NK-92 (cell line): Measurements from ENCODE around the gene ULK2.

ENCODE experiments used
- DNase-seq: peaks from one replicate; lab custom pipeline; 2025; ENCODE audit not compliant: unreplicated experiment; lab: John Stamatoyannopoulos, UW

Gene ULK2

DNA sequence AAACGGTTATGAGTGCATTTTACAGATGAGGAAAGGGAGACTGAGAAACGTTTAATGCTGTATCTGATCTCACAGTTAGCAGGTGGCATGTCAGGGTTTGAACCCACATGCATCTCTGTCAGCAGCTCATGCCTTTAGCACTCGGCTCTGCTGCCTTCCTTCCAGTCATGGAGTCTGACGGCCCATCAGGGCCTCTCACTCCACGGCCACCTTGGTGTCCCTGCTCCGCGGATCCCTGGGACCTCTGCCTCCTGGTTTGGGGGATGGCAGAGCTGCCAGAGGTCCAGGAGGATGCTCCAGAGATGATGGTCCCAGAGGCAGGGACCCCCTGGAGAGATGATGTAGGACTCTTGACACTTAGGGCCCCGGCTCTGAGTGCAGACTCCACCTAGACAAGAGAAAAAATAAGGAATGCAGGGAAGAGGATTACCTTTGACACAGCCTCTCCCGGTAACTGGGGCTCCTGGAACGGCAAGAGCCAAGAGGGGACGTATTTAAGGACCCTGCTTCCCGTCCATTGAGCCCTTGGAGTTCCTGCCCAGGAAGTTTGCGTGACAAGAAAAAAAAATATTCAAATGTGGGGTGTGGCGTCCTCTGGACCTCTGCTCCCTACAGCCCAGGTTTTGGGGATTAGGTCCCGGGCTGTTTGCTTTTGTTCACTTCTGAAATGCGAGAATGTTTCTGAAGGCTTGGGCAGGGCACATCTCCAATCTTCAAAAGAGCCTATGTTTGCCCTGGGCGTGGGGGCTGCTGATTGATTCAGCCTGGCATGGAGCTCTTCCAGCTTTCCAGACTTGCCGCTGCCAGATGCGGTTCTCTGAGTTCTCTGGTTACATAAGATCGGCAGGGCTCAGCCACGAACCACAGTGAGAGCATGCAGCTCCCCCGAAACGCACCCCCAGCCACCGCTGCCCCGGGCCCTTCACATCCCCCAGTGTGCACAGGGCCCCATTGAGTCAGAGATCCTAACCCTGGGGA lies 119.6 kb downstream of the ULK2 start, which contains the start of gene ALDH3A1:
Gene ALDH3A1, minus strand, starts transcription at position 470 of the 978 bp plus-strand sequence. CDS start 3,169 bp downstream, outside the sequence.
- no peak for DNase-seq

- DNase-seq: no peak
Observed at GRCh38 chr17:19747159-19747719, 120.5 kb downstream of the ULK2 start.

GRCh38 chr17:19746517-19746916 lies 121.2 kb downstream of the ULK2 start:
- no peak for DNase-seq

GRCh38 chr17:19744922-19745757 lies 122.6 kb downstream of the ULK2 start:
- no peak for DNase-seq

GRCh38 chr17:19744492-19744891 lies 123.2 kb downstream of the ULK2 start:
- no peak for DNase-seq

GRCh38 chr17:19743101-19744100 lies 124.3 kb downstream of the ULK2 start:
- DNase-seq: no peak

GRCh38 chr17:19742495-19742894 lies 125.2 kb downstream of the ULK2 start:
- no peak for DNase-seq

- no peak for DNase-seq
Observed at GRCh38 chr17:19741832-19742457, 125.8 kb downstream of the ULK2 start.

DNA sequence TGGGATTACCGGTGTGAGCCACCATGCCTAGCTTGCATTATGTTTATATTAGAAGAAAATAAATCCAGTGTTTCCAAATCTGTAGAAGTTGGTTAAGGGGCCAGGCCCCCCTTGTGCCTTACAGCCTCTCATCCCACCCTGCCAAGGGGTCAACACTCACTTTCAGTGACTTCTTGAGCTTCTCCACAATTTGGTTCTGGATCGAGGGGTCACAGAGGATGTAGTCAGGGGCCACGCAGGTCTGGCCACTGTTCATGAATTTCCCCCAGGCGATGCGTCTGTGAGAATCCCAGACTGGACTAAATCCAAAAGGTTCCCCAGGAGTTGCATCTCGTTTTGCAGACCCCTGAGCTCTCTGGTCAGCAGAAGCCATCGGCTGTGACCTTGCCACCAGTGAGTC lies 126.8 kb downstream of the ULK2 start:
- DNase-seq: no peak

DNA sequence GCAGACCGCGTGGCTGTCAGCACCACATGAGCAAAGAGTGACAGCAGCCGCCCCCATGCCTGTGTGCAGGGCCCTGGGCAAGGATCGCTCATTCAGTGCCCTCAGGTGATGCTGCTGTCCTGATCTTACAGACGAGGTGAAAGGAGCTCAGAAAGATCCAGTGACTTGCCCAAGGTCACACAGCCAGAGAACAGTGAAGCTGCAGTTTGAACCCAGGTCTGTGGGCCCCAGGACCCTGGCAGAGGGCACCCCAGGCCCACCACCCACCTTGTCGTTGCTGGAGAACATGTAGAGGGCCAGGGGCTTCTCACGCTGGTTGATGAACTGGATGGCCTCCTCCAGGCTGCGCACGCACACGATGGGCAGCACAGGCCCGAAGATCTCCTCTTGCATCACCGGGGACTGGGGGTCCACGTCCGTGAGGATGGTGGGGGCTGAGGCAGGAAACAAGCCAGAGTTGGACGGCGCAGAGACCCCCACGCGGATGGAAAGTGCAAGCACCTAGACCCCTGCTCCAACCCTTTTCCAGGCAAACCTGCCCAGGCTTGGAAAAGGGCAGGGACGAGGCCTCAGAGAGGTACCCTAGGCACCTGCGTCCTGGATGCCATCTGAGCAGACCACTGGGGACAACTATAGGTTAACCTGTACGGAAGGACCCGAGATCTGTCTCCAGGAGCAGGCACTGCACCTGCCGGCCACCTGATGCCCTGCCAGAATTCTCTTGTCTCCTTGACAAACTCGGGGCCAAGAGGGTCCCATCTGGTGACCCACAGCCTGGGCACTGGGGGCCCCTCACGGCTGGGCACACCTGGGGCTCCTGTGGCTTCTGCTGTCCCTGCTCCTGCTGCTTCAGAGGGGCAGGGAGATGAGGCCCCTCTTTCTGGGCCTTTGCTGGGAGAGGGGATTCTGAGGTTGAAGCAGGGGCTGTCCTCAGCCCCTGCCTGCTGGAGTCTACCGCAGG lies 128.2 kb downstream of the ULK2 start:
- DNase-seq: no peak

DNA sequence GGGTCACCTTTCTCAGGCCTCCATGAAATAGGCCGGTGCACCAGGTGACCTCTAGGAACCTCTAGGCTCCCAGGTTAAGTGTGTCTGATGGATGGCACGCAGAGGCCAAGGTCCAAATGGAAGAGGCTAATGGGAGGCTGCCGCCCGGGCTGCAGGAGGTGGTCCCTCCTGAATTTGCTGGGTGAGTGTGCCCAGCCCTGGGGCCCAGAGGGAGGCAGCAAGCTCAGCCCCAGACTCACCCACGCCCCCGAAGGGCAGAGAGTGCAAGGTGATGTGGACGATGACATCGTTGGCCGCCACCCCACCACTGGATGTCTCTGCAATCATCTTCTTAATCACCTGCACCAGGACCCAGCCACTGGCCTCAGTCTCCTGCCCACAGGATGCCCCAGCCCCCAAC lies 129.0 kb downstream of the ULK2 start:
- no peak for DNase-seq

DNA sequence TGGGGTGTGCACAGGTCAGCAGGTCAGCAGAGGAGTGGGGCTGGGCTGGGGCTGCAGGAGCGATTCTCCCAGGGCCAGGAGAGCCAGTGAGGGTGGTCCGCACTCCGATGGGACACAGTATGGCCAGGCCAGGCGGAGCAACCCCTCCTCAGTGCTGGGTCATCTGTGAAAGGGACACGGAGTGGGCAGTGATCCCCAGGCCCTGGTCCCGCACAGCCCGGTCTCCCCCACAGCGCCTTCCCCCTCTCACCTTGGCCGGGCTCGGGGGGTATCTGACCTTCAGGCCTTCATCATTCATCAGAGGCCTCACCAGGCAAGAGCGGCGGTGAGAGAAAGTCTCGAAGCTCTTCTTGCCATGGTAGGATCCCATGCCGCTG lies 129.7 kb downstream of the ULK2 start:
- no peak for DNase-seq

DNA sequence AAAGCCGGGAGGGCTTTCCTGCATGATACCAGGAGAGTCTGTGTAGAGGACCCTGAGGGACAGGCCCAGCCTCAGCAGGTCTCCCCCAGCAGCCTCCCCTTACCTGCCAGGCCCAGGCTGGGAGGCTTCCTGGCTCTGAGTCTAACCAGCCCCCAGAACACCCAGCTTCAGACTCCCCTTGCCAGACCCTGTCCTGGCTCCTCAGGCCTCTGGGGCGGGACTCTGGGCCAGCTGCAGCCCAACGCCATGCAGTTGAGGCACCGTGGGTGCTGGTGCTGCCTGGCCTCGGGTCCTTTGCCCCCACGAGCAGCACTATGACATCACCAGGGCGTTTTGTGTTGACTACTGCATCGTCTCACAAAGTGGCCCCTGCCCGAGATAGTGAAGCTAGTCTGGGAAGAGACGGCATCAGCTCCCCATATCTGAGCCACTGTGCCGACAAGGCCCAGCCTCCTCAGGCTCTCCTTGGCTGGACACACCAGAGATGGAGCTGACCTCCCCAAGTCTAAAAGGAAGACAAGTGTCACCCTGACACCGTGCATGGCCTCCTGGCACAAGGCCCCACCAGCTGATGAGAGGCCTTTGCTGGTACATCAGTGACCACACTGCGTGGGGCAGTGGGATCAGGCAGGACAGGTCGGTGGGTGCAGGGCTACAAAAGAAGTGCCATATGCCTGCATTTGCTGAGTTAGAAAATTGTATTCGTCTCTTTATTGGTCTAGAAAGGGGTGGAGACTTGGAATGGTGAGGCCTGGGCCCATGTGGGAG lies 130.2 kb downstream of the ULK2 start:
- DNase-seq: no peak

DNA sequence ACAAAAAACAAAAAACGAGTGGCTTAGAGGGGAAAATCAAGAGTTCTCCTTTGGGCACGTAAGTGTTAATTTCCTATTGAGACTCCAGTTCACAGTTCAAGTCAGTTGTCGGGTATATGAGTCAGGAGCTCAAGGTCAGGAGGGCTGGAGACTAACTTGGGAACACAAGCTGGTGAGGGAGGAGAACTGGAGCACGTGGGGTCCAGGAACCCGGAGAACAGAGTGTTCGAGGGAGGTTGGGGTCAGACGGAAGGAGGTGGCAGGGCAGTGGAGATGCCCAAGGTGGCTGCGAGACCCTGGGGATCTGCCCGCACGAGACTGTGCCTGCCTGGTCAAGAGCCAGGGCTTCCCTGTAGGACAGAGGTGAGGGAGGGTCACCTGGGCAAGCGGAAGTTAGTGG lies 131.7 kb downstream of the ULK2 start:
- DNase-seq: no peak

GRCh38 chr17:19733953-19734526 lies 133.7 kb downstream of the ULK2 start:
- no peak for DNase-seq

GRCh38 chr17:19731626-19732025 lies 136.1 kb downstream of the ULK2 start:
- no peak for DNase-seq

DNA sequence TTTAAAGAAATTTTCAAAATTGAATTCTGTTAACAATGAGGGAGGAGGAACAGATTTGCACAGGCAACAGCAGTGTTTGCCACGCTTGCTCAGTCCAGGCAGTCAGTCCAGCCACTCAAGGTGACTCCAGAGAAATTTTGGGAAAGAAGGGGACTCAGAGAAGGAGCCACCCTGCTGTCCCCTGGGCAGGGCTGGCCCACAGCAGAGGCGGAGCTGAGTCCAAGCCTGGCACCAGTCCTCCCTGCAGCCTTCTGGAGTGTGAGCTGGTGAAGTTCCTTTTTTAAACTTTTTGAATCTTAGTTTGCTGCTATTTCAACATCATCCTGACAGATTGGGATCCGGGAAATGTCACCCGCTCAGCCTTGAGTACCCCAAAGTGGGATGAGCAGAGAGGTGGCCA lies 136.9 kb downstream of the ULK2 start:
- DNase-seq: no peak

DNA sequence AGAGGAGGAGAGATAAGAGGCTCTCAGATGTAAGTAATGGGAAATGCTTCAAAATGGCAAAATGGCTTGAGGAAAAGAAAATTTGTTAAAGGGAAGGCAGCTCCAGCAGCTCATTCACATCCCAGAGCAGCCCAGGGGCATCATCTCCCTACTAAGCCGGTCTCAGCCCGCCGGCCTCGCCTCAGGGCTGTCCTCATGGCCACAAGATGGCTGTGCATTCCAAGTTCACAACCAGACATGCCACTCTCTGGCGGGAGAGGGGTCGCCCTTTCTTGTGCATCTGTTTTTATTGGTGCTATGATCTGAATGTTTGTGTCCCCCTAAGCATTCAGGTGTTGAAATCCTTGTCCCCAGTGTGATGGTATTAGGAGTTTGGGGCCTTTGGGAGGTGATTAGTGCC lies 137.8 kb downstream of the ULK2 start:
- DNase-seq: no peak
